NCI-H146 (cell line): ENCODE measurements around the gene KLF9.

ENCODE experiments used
- DNase-seq: peaks from one replicate; lab custom pipeline; 2025; lab: John Stamatoyannopoulos, UW

KLF9 gene

GRCh38 chr9:70422371-70423043, 8.1 kb upstream of the KLF9 start:
- no peak for DNase-seq

GRCh38 chr9:70421272-70422180, 7.1 kb upstream of the KLF9 start:
- peak; percentile 3 for DNase-seq

- DNase-seq = peak; percentile 75
These were observed 6.2 kb upstream of the KLF9 start for GRCh38 chr9:70420441-70421271.

GRCh38 chr9:70419556-70420440, 5.3 kb upstream of the KLF9 start:
- DNase-seq = peak; percentile 90

GRCh38 chr9:70418822-70419555, 4.5 kb upstream of the KLF9 start:
- DNase-seq = peak; percentile 83

- no peak for DNase-seq
These were observed 1.0 kb upstream of the KLF9 start for GRCh38 chr9:70415476-70415875.

GRCh38 chr9:70415041-70415440, 584 bp upstream of the KLF9 start:
- DNase-seq = no peak

- peak; percentile 22 for DNase-seq
These were observed 1.0 kb downstream of the KLF9 start for GRCh38 chr9:70413464-70413798.

- peak; percentile 18 for DNase-seq
These were observed 1.5 kb downstream of the KLF9 start for GRCh38 chr9:70412832-70413463.

GRCh38 chr9:70411930-70412831, 2.3 kb downstream of the KLF9 start:
- DNase-seq = no peak

- DNase-seq = no peak
These were observed 3.1 kb downstream of the KLF9 start for GRCh38 chr9:70411121-70411929.

GRCh38 chr9:70410368-70410767, 4.1 kb downstream of the KLF9 start:
- DNase-seq = no peak

- no peak for DNase-seq
These were observed 4.7 kb downstream of the KLF9 start for GRCh38 chr9:70409800-70410199.

- DNase-seq = no peak
These were observed 5.2 kb downstream of the KLF9 start for GRCh38 chr9:70409280-70409679.

GRCh38 chr9:70408393-70409040, 5.9 kb downstream of the KLF9 start:
- DNase-seq = no peak

GRCh38 chr9:70407081-70407503, 7.4 kb downstream of the KLF9 start:
- DNase-seq = no peak

- no peak for DNase-seq
These were observed 8.0 kb downstream of the KLF9 start for GRCh38 chr9:70406434-70406862.
